ENCODE data around the gene GPX4.

DNA sequence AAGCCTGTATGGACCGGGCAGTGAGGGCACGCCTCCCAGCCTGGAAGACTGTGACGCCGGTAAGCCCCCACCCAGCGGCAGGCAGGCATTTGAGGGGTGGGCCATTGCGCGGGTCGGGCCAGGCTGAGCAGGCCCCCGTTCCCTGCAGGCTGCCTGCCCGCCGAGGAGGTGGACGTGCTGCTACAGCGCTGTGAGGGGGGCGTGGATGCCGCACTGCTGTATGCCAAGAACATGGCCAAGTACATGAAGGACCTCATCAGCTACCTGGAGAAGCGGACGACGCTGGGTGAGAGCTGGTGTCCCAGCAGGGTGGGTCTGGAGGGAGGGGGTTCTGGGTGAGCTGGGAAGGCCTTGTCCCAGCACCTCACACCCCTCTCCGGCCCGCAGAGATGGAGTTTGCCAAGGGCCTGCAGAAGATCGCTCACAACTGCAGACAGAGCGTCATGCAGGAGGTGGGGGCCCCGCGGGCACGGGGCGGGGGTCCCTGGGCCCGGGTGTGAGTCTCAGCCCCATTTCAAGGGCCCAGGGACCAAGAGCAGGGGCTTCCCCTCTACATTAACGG lies 29.8 kb upstream of the GPX4 start:
- TF ChIP-seq, protein P1, sequence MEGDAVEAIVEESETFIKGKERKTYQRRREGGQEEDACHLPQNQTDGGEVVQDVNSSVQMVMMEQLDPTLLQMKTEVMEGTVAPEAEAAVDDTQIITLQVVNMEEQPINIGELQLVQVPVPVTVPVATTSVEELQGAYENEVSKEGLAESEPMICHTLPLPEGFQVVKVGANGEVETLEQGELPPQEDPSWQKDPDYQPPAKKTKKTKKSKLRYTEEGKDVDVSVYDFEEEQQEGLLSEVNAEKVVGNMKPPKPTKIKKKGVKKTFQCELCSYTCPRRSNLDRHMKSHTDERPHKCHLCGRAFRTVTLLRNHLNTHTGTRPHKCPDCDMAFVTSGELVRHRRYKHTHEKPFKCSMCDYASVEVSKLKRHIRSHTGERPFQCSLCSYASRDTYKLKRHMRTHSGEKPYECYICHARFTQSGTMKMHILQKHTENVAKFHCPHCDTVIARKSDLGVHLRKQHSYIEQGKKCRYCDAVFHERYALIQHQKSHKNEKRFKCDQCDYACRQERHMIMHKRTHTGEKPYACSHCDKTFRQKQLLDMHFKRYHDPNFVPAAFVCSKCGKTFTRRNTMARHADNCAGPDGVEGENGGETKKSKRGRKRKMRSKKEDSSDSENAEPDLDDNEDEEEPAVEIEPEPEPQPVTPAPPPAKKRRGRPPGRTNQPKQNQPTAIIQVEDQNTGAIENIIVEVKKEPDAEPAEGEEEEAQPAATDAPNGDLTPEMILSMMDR (IDR thresholded peaks at IDR 0.05), result no peak
- no peak for TF ChIP-seq POLR2AphosphoS5 (IDR thresholded peaks at IDR 0.05)
